ENCODE measurements around the gene FBXW5.

The FBXW5 gene

GRCh38 chr9:136916330-136917184, 28.0 kb downstream of the FBXW5 start:
- no peak overlapping the region for H3K4me3 ChIP-seq (ENCODE audit: low read length)
- no peak for TF ChIP-seq ZNF274 (IDR thresholded peaks at IDR 0.05; ENCODE audit: low read depth, low read length)

- no peak for TF ChIP-seq ZNF274 (IDR thresholded peaks at IDR 0.05; ENCODE audit: low read depth, low read length)
- H3K4me3 ChIP-seq (ENCODE audit: low read length) = no peak overlapping the region
Observed at GRCh38 chr9:136915632-136916329, 28.8 kb downstream of the FBXW5 start.

GRCh38 chr9:136913701-136914438, 30.7 kb downstream of the FBXW5 start:
- TF ChIP-seq ZNF274 (IDR thresholded peaks at IDR 0.05; ENCODE audit: low read depth, low read length) = no peak
- H3K4me3 ChIP-seq (ENCODE audit: low read length) = no peak overlapping the region

- H3K4me3 ChIP-seq (ENCODE audit: low read length) = no peak overlapping the region
- TF ChIP-seq ZNF274 (IDR thresholded peaks at IDR 0.05; ENCODE audit: low read depth, low read length) = no peak
Observed at GRCh38 chr9:136910901-136911245, 33.7 kb downstream of the FBXW5 start.

- TF ChIP-seq ZNF274 (IDR thresholded peaks at IDR 0.05; ENCODE audit: low read depth, low read length) = no peak
- H3K4me3 ChIP-seq (ENCODE audit: low read length) = no peak overlapping the region
Observed at GRCh38 chr9:136910197-136910900, 34.2 kb downstream of the FBXW5 start.

GRCh38 chr9:136907011-136907914, 37.3 kb downstream of the FBXW5 start:
- no peak for TF ChIP-seq ZNF274 (IDR thresholded peaks at IDR 0.05; ENCODE audit: low read depth, low read length)
- H3K4me3 ChIP-seq (ENCODE audit: low read length) = no peak overlapping the region

- no peak for TF ChIP-seq ZNF274 (IDR thresholded peaks at IDR 0.05; ENCODE audit: low read depth, low read length)
Observed at GRCh38 chr9:136906266-136906665, 38.3 kb downstream of the FBXW5 start.

GRCh38 chr9:136903041-136903554, 41.4 kb downstream of the FBXW5 start:
- TF ChIP-seq ZNF274 (IDR thresholded peaks at IDR 0.05; ENCODE audit: low read depth, low read length) = no peak
- H3K4me3 ChIP-seq (ENCODE audit: low read length) = no peak overlapping the region

More at GRCh38 chr9:136906266-136906665, 38.3 kb downstream of the FBXW5 start:
- no peak overlapping the region for H3K4me3 ChIP-seq (ENCODE audit: low read length)

GRCh38 chr9:136902259-136902821, 42.2 kb downstream of the FBXW5 start:
- no peak overlapping the region; the same call in 1 of the 2 replicates for H3K4me3 ChIP-seq (ENCODE audit: low read length)
- no peak for TF ChIP-seq ZNF274 (IDR thresholded peaks at IDR 0.05; ENCODE audit: low read depth, low read length)

GRCh38 chr9:136901516-136902258, 42.9 kb downstream of the FBXW5 start:
- H3K4me3 ChIP-seq (ENCODE audit: low read length) = no peak overlapping the region; the same call in 1 of the 2 replicates
- no peak for TF ChIP-seq ZNF274 (IDR thresholded peaks at IDR 0.05; ENCODE audit: low read depth, low read length)

- TF ChIP-seq ZNF274 (IDR thresholded peaks at IDR 0.05; ENCODE audit: low read depth, low read length) = no peak
- H3K4me3 ChIP-seq (ENCODE audit: low read length) = no peak overlapping the region
Observed at GRCh38 chr9:136900988-136901515, 43.5 kb downstream of the FBXW5 start.

GRCh38 chr9:136900556-136900955, 44.0 kb downstream of the FBXW5 start:
- no peak overlapping the region for H3K4me3 ChIP-seq (ENCODE audit: low read length)
- TF ChIP-seq ZNF274 (IDR thresholded peaks at IDR 0.05; ENCODE audit: low read depth, low read length) = no peak
